Measurements from ENCODE around the gene KRT36. TPM values are rescaled to one million over a fixed set of nuclear protein-coding genes. Genes with fewer than 3 reads are reported as not detected.

Gene KRT36
- total RNA-seq, 1 donor from 2014 or later = not detected

DNA sequence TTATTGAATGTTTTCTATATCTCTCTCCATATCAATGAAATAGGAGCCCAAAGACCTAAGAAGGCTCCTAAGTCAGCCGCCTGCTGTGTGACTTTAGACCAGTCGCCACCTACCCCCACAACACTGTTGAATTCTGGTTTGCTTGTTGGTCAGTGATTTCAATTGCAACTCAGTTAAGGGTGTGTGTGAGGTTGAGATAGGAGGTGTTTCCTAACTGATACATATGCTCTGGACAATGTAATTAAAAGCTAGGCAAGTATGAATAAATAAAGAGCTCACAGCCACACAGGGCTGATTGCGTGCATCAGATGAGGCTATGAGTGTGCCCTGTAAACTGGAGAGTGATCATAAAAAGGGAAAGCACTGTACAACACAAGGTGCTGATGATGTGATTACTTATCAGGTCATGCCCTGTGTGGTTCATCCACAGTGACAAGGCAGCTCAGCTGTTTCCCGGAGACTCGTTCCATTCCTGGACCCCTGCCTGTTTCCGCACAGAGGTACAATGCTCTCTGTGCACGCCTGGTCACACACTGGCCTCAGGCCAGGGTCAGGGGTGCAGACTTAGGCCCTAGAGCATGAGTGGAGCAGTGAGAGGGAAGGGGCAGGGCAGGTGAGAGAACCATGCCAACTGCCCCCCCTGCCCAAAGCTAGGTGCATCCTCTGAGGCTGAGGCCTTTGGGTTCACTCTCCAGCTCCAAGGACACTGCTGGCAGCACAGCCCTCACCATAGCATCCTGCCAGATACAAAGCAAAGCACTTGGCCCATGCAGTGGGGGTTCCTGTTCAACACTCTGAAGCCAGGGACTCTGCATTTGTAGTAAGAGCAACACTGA is 5.5 kb downstream of the KRT36 start:
- Mint-ChIP-seq H3K36me3 (no peaks in the 10 kb centered on the region), H3K9me3 (no peaks in the 10 kb centered on the region), H3K27ac (no peak overlapping the region), H3K27me3 (ENCODE audit: low read depth) (no peaks in the 10 kb centered on the region), H3K4me3 (no peak overlapping the region), H3K4me1 (peaks cover 11% of the 10 kb centered on the region)
- no peak for DNase-seq (ENCODE audit: low spot score in 2 of 2, unreplicated experiment in 2 of 2)
- TF ChIP-seq, protein P1, sequence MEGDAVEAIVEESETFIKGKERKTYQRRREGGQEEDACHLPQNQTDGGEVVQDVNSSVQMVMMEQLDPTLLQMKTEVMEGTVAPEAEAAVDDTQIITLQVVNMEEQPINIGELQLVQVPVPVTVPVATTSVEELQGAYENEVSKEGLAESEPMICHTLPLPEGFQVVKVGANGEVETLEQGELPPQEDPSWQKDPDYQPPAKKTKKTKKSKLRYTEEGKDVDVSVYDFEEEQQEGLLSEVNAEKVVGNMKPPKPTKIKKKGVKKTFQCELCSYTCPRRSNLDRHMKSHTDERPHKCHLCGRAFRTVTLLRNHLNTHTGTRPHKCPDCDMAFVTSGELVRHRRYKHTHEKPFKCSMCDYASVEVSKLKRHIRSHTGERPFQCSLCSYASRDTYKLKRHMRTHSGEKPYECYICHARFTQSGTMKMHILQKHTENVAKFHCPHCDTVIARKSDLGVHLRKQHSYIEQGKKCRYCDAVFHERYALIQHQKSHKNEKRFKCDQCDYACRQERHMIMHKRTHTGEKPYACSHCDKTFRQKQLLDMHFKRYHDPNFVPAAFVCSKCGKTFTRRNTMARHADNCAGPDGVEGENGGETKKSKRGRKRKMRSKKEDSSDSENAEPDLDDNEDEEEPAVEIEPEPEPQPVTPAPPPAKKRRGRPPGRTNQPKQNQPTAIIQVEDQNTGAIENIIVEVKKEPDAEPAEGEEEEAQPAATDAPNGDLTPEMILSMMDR (IDR thresholded peaks at IDR 0.05; ENCODE audit: unreplicated experiment) = no peak

DNA sequence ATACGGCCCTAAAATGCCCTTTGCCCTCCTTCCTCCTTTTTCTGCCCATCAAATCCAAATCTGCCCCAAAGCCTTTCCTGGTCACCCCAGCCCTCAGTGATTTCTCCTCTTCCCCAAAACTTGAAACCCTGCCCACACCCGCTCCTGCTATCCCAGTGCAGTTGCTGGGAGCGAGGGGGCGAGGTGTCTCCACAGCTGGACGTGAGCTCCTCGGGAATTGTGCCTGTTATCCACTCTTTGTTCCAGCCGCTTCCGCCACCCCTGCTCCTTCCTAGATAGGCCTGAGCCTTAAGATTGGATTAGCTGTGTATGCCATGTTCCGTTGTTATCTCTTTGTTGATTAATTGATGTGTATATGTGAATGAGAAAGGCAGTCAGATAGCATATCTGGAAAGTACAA is 6.2 kb downstream of the KRT36 start:
- DNase-seq (ENCODE audit: low spot score in 2 of 2, unreplicated experiment in 2 of 2) = no peak
- H3K4me3 Mint-ChIP-seq = no peak overlapping the region
- H3K27me3 Mint-ChIP-seq (ENCODE audit: low read depth) = no peaks in the 10 kb centered on the region
- TF ChIP-seq, protein P1 (IDR thresholded peaks at IDR 0.05; ENCODE audit: unreplicated experiment) = no peak
- H3K4me1 Mint-ChIP-seq = peaks cover 11% of the 10 kb centered on the region
- no peak overlapping the region for H3K27ac Mint-ChIP-seq
- no peaks in the 10 kb centered on the region for H3K9me3 Mint-ChIP-seq
- H3K36me3 Mint-ChIP-seq = no peaks in the 10 kb centered on the region

DNA sequence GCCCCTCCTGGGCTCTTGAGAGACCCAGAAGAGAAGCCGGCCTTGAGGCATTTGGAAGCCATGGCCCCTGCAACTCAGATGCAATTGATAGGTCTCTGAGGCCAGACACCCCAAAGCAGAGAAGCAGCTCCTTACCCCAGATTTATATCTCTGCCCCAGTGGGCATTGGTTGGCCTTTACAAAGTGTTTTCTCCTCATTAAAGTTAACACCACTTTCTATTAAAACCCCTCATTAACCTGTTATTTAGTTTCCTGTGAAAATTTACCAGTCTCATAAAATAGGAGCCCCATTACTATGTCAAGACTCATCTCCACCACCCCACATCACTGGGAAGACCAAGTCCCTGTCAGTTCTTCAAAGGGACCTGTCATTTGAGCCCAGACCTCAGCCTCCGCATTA is 8.7 kb downstream of the KRT36 start, which contains the start of gene KRT35:
Gene KRT35, minus strand, starts transcription at position 116 of the 400 bp plus-strand sequence. Its CDS starts 54 bp downstream, at position 62.
- Mint-ChIP-seq H3K27me3 (ENCODE audit: low read depth) (no peaks in the 10 kb centered on the region), H3K36me3 (no peaks in the 10 kb centered on the region), H3K27ac (no peak within 1 kb of the TSS), H3K4me3 (no peak within 1 kb of the TSS), H3K9me3 (no peaks in the 10 kb centered on the region), H3K4me1 (peaks cover 11% of the 10 kb centered on the region)
- no peak for DNase-seq (ENCODE audit: low spot score in 2 of 2, unreplicated experiment in 2 of 2)
- TF ChIP-seq, protein P1 (IDR thresholded peaks at IDR 0.05; ENCODE audit: unreplicated experiment) = no peak

DNA sequence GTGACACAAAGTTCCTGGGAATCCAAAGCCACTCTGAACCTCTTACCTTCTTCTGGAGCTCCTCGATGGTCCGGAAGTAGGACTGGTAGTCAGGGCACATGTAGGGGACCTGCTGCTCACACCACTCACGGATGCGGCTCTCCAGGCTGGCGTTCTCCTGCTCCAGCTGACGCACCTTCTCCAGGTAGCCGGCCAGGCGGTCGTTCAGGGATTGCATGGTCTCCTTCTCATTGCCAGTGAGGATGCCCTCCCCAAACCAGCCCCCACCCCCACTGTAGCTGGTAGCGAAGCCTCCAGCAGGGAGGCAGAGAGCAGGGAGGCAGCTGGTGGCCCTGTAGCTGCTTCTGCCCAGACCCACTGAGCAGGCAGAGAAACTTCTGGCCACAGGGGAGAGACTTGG is 9.1 kb downstream of the KRT36 start:
- no peak overlapping the region for H3K4me3 Mint-ChIP-seq
- TF ChIP-seq, protein P1 (IDR thresholded peaks at IDR 0.05; ENCODE audit: unreplicated experiment) = no peak
- peaks cover 11% of the 10 kb centered on the region for H3K4me1 Mint-ChIP-seq
- DNase-seq (ENCODE audit: low spot score in 2 of 2, unreplicated experiment in 2 of 2) = no peak
- no peaks in the 10 kb centered on the region for H3K9me3 Mint-ChIP-seq
- H3K36me3 Mint-ChIP-seq = no peaks in the 10 kb centered on the region
- no peaks in the 10 kb centered on the region for H3K27me3 Mint-ChIP-seq (ENCODE audit: low read depth)
- no peak overlapping the region for H3K27ac Mint-ChIP-seq

DNA sequence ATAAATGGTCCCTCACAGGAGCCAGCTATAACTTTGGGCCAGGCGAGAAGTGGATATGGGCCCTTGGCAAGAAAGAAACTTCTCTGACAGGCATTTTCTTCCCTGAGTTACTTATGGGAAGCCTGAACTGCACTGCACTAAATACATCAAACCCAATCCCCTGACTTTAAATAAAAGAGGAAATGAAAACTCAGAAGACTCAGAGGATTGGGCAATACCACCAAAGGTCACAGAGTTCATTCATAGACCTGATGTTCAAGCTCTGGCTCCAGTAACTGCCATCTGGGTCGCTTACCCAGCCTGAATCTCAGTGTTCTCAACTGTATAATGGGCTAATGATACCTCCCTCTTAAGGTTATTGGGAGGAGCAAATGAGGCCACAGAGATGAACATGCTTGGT is 9.6 kb downstream of the KRT36 start:
- Mint-ChIP-seq H3K27ac (no peak overlapping the region), H3K36me3 (no peaks in the 10 kb centered on the region), H3K4me3 (no peak overlapping the region), H3K4me1 (peaks cover 11% of the 10 kb centered on the region), H3K9me3 (no peaks in the 10 kb centered on the region), H3K27me3 (ENCODE audit: low read depth) (no peaks in the 10 kb centered on the region)
- TF ChIP-seq, protein P1 (IDR thresholded peaks at IDR 0.05; ENCODE audit: unreplicated experiment) = no peak
- no peak for DNase-seq (ENCODE audit: low spot score in 2 of 2, unreplicated experiment in 2 of 2)

Measured in mesothelial cell of epicardium (in vitro differentiated cells).